ENCODE measurements around the gene ADAM11.
"Not testable (repeated sequence)": the region's sequence is repeated elsewhere in the genome, so short reads cannot be mapped to it uniquely, and the experiment has no call there.

GRCh38 chr17:44726121-44726520, 32.7 kb upstream of the ADAM11 start:
- not testable (repeated sequence) for TF ChIP-seq POLR2AphosphoS5, CTCF (IDR thresholded peaks at IDR 0.05)
